ENCODE data around the gene MUC12.

DNA sequence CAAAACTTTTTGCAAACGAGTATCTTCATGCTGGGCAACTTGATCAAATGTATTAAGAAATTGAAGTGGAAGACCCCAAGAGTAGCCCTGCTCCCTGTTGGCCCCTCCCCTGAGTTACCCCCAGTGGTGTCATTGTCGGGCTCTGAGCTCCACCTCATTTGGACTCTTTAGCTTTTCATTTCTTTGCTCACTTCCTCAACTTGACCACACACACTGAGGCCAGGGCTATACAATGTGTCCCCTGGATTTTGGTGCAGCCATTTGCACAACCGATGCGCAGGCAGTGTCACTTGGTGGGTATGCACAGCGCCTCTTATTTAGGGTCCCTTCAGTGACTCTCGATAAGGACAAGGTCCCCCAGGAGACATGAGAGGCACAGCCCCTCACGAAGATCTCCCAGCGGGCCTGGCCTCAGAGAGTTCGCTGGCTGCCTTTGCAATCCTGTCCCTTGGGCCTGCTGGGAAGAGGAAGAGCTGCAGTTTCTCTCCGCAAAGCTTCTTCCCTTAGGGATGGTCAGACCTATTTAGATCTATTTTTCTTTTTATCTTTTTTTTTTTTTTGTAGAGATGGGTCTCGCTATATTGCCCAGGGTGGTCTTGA lies 22.5 kb upstream of the MUC12 start:
- TF ChIP-seq GATA2 (IDR thresholded peaks at IDR 0.05; ENCODE audit: low read depth, low read length), result no peak
- TF ChIP-seq GATA3 (IDR thresholded peaks at IDR 0.05; ENCODE audit: low read depth, low read length), result no peak
